CD4-positive, alpha-beta T cell treated with Interleukin-10 for 1 hour (primary cell): Measurements from ENCODE around the gene ZNF441.
A peak's percentile ranks its signal among the peaks of the same experiment; 100 is the strongest.
"Not testable (repeated sequence)": the region's sequence is repeated elsewhere in the genome, so short reads cannot be mapped to it uniquely, and the experiment has no call there.

ENCODE experiments used
- DNase-seq: peaks from one replicate; pipeline ENCODE4 v3.0.0-alpha.2; 2020

The ZNF441 gene

GRCh38 chr19:11781295-11782057 is 14.7 kb downstream of the ZNF441 start:
- no peak for DNase-seq

DNA sequence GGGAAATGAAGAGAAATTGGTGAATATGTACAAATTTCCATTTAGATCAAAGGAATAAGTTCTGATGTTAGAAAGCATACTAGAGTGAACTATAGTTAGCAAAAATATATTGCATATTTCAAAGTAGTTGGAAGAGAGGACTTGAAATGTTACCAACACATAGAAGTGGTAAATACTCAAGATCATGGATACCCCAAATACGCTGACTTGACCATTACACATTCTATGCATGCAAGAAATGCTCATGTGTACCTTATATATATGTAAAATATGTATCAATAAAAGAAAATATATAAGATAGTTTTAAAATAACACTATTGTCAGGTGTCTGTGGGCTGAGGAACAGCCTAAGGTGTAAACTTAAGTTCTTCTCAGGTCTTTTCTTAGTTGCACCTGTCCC is 17.0 kb downstream of the ZNF441 start:
- DNase-seq = no peak

GRCh38 chr19:11784356-11784755 is 17.6 kb downstream of the ZNF441 start:
- DNase-seq = no peak

GRCh38 chr19:11787536-11787935 is 20.7 kb downstream of the ZNF441 start:
- DNase-seq = no peak

DNA sequence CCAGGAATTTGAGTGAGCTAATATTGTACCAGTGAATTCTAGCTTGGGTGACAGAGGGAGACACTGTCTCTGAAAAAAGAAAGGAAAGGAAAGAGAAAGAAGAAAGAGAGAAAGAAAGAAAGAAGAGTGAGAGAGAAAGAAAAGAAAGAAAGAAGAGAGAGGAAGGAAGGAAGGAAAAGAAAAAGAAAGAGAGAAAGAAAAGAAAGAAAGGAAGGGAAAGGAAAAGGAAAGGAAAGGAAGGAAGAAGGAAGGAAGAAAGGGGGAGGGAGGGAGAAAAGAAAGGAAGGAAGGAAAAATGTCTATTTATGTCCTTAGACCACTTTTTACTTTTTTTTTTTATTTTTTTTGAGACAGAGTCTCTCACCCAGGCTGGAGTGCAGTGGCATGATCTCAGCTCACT is 26.1 kb downstream of the ZNF441 start:
- DNase-seq = no peak

DNA sequence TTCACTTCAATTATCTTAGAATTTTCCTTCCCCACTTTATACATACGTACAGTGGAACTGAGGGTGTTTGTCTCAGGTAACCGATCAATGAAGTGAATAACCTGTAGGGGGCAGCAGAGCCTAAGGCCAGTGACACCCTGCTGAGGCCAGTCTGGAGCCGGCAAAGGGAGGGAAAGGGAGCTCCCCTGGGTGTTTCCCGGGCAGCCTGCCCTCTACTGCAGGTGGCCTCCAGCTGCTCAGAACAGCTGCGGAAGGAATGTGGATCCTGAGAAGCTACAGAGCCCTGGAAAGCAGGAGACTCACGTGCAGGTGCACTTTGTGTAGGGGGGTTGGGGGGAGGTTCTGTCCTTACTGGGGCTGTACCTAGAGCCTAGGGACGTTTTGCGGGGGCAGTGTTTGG is 30.7 kb downstream of the ZNF441 start:
- peak; percentile 88 for DNase-seq

GRCh38 chr19:11798391-11799330 is 31.9 kb downstream of the ZNF441 start, which contains the start of gene ZNF491:
TSS of gene ZNF491 (plus strand) at chr19:11798523. CDS start at chr19:11805954, 7,431 bp downstream.
- DNase-seq = peak; percentile 85

- no peak for DNase-seq
These were observed 39.7 kb downstream of the ZNF441 start for GRCh38 chr19:11806354-11807098.

DNA sequence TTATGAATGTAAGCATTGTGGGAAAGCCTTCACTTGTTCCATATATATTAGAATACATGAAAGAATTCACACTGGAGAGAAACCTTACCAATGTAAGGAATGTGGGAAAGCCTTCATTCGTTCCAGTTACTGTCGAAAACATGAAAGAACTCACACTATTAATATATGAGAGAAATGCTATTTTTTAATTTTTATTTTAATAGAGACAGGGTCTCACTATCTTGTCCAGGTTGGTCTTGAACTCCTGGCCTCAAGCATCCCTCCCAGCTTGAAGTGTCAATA is 40.2 kb downstream of the ZNF441 start:
- no peak for DNase-seq

- DNase-seq = no peak
These were observed 46.9 kb downstream of the ZNF441 start for GRCh38 chr19:11813703-11814028.

DNA sequence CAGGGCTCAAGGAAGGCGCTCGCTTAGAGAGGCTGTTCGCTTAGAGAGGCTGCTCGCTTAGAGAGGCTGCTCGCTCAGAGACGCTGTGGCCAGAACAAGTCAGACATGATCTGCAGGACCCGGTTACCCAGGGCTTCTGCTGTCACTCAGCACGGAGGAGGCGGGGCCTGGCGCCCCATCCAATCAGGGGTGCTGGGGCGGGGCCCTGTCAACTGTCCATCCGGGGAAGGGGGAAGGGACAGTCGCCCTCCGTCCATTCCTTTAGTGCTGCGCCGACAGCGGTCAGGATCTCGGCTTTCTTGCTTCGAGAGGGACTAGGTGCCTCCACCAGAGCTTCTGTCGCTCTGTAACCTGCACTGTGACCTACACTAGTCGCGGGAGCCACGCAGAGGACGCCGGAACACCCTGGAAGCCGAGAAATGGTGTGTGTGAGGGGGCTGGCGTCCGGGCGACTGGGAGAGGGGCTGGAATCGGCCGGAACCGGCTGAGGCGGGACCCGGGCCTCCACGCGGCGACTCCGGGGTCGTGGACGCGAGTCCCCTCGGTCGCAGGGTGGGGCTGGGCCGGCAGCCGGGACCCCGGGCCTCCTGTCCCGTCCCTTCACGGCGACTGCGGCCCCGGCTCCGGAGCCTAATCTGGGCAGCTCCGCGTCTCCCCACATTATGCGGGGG is 47.4 kb downstream of the ZNF441 start, which contains the start of gene ZNF440:
Gene ZNF440 (plus strand): TSS at position 245 of the 671 bp plus-strand sequence. CDS start 175 bp downstream, at position 420.
- DNase-seq = peak; percentile 86

- no peak for DNase-seq
These were observed 47.9 kb downstream of the ZNF441 start for GRCh38 chr19:11814700-11815035.

DNA sequence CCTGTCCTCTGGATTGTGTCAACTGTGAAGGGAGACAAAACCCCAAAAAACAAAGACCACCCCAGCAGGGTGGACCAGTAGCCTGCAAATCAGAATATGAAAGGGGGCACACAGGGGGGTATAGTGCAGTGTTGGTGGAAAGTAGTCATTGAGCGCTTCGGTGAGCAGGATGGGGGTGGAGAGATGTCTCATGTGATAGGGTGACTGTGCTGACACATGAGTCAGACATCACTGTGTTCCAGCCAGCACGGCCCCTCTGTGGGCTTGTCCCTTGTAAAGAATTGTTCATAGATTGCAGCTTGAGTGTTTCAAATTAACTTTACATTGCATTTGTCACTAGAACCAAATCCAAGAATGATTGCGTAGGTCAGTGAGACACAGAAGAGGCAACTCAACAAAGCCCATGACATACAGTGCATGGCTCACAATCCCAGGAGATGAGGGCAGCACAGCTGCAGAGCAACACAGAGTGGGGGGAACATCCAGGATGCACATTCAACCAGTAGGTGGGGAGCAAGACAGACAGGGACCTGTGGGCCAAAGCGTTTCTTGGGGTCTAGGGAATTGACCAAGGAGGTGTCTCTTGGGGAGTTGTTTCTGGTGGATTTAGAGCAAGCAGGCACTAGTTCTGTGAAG is 54.8 kb downstream of the ZNF441 start:
- no peak for DNase-seq

- not testable (repeated sequence) for DNase-seq
These were observed 62.4 kb downstream of the ZNF441 start for GRCh38 chr19:11828957-11829876.

GRCh38 chr19:11832253-11832912 is 65.6 kb downstream of the ZNF441 start:
- no peak for DNase-seq

GRCh38 chr19:11833541-11833940 is 66.7 kb downstream of the ZNF441 start:
- no peak for DNase-seq
